Dendritic cell treated with granulocyte-macrophage colony-stimulating factor and Interleukin-4, amounts not matched to agents 40 ng/mL and 50 ng/mL, for 4 days (primary cell): Measurements from ENCODE around the gene GSG1.

ENCODE experiments used
- H3K27ac Mint-ChIP-seq: one replicate; pipeline ENCODE4 v1.8.0; 2022; ENCODE audit warnings: mild to moderate bottlenecking, mixed read lengths
- H3K27me3 Mint-ChIP-seq: one replicate; pipeline ENCODE4 v1.8.0; 2022; ENCODE audit warnings: mild to moderate bottlenecking, mixed read lengths
- H3K36me3 Mint-ChIP-seq: one replicate; pipeline ENCODE4 v1.8.0; 2022; ENCODE audit warnings: low read depth, mixed read lengths
- H3K4me1 Mint-ChIP-seq: one replicate; pipeline ENCODE4 v1.8.0; 2022; ENCODE audit warnings: low read depth, mixed read lengths
- H3K4me3 Mint-ChIP-seq: one replicate; pipeline ENCODE4 v1.8.0; 2022; ENCODE audit warnings: mild to moderate bottlenecking, moderate library complexity, mixed read lengths
- H3K9me3 Mint-ChIP-seq: one replicate; pipeline ENCODE4 v1.8.0; 2022; ENCODE audit warnings: mixed read lengths
- intact Hi-C: fragments of 100-400 bp; cut with micrococcal nuclease; formaldehyde crosslinking; loops from one replicate; pipeline ENCODE4 v1.15.0; 2022

The GSG1 gene

DNA sequence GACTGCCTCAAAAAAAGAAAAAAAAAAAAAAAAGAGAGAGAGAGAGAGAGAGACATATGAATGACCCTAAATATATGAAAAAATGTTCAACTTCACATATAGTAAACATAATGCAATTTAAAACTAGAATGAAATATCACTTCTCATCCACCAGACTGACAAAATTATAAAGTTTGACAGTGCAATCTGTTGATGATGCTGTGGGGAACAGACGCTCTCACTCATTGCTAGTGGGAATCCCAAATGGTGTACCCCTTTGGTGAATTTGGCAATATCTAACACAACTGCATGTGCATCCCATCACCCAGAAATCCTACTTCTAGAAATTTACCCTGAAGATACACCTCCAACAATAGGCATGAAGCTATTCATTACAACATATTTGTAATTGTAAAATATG, 2.3 kb upstream of the GSG1 start:
- intact Hi-C loops, result no loop called here
- H3K9me3 Mint-ChIP-seq, result no peaks in the 10 kb centered on the region
- no peak overlapping the region for H3K27ac Mint-ChIP-seq
- H3K36me3 Mint-ChIP-seq, result no peaks in the 10 kb centered on the region
- no peaks in the 10 kb centered on the region for H3K27me3 Mint-ChIP-seq
- peaks cover 35% of the 10 kb centered on the region for H3K4me1 Mint-ChIP-seq
- H3K4me3 Mint-ChIP-seq, result no peak overlapping the region

DNA sequence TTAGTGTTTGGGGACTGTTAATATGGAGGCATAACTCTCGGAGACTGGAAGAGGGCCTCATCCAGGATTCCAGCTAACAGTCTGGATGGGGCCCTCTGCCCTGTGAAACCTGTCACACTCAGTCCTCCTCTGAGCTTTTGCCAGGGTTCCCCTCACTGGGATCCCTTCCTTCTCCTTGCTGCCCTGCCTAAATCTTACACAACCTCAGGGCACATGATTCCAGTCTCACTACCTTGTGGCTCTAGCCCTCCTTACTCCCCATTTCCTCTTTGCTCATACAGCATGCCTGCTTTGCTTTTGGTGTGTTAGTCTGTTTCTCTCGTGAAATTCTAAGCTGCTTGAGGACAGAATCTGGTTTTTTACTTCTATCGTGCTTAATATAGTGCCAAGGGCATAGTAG, 942 bp upstream of the GSG1 start:
- intact Hi-C loops, result no loop called here
- Mint-ChIP-seq H3K4me3 (no peak overlapping the region), H3K9me3 (no peaks in the 10 kb centered on the region), H3K27ac (peak overlapping the region; percentile 76), H3K4me1 (peaks cover 48% of the 10 kb centered on the region), H3K36me3 (no peaks in the 10 kb centered on the region), H3K27me3 (no peaks in the 10 kb centered on the region)

DNA sequence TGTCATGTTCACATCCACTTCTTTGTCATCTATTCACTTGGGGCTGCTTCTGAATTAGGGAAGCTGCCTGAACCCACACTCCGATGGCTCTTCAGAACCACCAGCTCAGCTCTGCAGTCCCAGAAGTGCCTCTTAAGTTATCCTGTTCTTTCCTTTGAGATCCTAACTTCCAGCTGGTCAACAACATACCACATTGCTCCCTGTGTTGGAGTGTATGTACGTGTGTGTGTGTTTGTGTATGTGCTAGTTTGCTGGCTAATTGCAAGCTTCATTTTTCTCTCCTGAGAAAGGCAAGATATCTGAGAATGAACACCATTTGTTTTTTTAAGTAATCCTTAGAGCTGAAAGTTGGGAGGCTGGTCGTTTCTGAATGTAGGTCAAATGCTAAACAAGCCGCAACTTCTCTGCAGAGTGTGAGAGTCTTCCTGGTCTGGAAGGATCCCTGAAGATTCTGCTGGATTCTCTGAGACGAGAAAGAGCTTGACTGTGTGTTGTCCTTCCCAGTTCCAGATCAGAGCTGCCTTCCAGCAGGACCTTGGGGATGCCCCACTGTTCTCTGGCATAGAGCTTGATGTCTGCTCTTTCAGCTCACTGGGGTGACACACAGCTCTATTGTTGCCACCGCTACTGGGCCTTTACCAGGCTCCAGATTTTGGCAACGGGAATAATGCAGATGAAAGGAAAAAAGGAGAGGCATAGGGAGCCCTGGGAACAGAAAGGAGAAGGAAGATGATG, 839 bp downstream of the GSG1 start:
- H3K36me3 Mint-ChIP-seq, result no peaks in the 10 kb centered on the region

DNA sequence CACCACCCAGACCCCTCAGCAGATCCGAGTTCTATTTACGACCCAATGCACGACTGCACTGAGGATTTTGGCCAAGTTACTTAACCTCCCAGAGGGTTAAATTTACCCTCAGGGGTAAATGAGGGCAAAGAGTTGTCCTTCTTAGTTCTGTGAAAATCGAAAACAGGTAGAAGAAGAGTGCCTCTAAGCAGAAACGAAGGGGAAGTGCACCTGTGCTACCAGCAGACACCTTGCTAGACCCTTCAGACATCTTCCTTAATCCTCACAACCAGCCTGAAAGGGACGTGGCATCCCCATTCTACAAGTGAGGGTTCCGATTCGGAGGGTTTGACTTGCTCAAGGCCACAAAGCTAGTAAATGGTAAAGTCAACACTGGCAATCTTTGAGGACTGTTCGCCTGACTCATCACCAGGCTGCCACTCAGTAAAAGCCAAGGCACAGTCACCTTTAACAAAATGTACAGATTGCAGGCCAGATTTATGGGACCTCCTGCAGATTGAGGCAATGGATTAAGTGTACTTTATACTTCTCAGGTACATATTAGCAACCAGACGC, 1.6 kb downstream of the GSG1 start:
- Mint-ChIP-seq H3K27ac (peak overlapping the region; percentile 94), H3K4me3 (peak overlapping the region; percentile 78), H3K9me3 (no peaks in the 10 kb centered on the region), H3K27me3 (no peaks in the 10 kb centered on the region), H3K36me3 (no peaks in the 10 kb centered on the region), H3K4me1 (peaks cover 70% of the 10 kb centered on the region)
- intact Hi-C loops, result no loop called here

More for the DNA sequence above, 839 bp downstream of the GSG1 start:
- Mint-ChIP-seq H3K9me3 (no peaks in the 10 kb centered on the region), H3K4me3 (peak overlapping the region; percentile 5), H3K27ac (peak overlapping the region; percentile 94), H3K27me3 (no peaks in the 10 kb centered on the region), H3K4me1 (peaks cover 64% of the 10 kb centered on the region)
- intact Hi-C loops, result no loop called here

DNA sequence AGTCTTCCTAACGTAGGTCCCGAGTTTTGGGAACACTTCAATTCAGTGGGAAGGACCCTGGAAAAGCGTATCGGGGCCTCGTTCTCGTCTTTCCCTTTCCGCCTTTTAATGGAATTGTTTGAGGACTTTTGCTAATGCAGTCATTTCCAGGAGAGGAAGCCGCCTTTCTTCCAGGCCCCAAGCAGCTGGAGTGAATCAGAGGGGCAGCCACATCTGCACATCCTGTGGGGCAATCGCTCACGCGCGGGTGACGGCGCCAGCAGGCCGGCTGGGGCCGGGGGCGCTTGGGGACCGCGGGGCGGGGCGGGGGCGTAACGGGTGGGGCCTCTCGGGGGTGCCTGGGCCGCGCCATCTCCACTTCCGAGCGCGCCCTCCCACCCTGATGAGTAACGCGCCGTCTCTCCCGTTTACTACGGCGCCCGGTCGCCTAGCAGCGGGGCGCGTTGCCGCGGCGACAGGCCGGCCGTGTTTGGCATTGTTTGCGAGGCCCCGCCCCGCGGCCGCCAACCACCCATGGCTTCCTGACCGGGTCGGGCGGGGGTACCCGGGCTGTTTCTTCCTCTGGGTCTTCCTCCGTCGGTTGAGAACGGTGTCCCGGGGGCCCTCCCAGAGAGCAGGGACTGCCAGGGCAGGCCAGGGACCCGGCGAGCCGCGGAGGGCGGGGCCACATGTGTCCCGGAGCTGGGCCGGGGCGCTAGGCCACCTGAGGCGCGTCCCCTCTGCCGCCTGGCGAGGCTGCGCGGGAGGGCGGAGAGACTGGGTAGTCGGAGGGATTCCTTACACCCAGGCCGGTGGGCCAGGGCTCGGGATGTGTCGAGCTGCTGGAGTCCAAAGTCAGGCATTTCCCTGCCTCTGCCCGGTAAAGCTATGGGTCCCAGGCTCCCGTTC, 2.3 kb downstream of the GSG1 start:
- intact Hi-C loops, result no loop called here
- peaks cover 74% of the 10 kb centered on the region for H3K4me1 Mint-ChIP-seq
- no peaks in the 10 kb centered on the region for H3K36me3 Mint-ChIP-seq
- no peaks in the 10 kb centered on the region for H3K27me3 Mint-ChIP-seq
- peak overlapping the region; percentile 78 for H3K4me3 Mint-ChIP-seq
- H3K9me3 Mint-ChIP-seq, result no peaks in the 10 kb centered on the region
- peak overlapping the region; percentile 94 for H3K27ac Mint-ChIP-seq

DNA sequence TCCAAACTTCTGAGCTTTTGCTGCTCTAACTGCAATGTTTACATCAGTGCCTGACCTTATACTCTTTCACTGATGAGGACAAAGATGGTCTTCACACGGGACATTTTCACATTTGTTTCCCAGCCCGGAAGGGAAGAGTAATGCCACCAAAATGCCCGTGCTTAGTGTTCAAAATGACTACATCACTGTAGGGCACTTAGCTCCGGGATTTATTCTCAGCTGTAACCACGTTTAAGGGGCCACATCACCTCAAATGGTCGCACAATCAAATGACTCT, 2.9 kb downstream of the GSG1 start:
- H3K36me3 Mint-ChIP-seq, result no peaks in the 10 kb centered on the region
- H3K27ac Mint-ChIP-seq, result peak overlapping the region; percentile 94
- H3K4me1 Mint-ChIP-seq, result peaks cover 78% of the 10 kb centered on the region
- no peaks in the 10 kb centered on the region for H3K27me3 Mint-ChIP-seq
- no peaks in the 10 kb centered on the region for H3K9me3 Mint-ChIP-seq
- intact Hi-C loops, result no loop called here
- H3K4me3 Mint-ChIP-seq, result peak overlapping the region; percentile 78

DNA sequence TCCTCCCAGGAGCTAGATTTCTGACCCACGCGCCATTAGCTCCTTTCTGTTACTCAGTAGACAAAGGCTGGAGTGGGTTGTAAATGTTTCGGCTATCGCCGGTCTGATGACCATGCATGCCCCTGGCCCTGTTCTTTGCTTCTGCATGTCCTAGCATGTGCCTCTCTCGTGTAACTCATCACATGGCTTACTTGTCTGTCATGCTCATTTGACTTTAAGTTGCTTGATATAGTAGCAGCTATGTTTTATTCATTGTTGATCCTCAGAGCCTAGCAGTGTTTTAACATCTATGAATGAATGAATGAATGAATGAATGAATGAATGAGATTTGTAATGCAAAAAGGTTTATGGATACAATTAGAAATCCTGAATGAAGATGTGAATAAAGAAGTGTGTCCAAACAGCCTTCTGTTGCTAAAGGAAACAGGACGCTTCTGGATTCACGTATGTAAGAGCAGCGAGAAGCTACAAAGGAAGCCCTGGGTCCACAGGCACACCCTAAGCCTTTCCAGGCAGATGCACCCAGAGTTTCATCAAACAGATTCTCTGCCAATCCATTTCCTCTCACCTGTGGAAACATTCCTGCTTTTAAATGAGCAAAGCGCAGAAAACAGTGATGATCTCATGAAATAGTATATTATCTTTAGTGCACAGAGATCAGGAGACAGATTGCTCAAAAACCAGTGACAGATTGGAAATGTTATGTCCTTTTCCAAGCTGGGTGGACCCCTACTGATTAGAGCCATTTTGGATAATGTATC, 3.4 kb downstream of the GSG1 start:
- Mint-ChIP-seq H3K27me3 (no peaks in the 10 kb centered on the region), H3K27ac (peak overlapping the region; percentile 94), H3K9me3 (no peaks in the 10 kb centered on the region), H3K36me3 (no peaks in the 10 kb centered on the region), H3K4me1 (peaks cover 83% of the 10 kb centered on the region), H3K4me3 (no peak overlapping the region)
- intact Hi-C loops, result loop anchor here (1.0 to 10.0 kb wide), 3 partner anchors 55 to 375 kb away; partner anchors contain the start of genes EMP1 and FAM234B

DNA sequence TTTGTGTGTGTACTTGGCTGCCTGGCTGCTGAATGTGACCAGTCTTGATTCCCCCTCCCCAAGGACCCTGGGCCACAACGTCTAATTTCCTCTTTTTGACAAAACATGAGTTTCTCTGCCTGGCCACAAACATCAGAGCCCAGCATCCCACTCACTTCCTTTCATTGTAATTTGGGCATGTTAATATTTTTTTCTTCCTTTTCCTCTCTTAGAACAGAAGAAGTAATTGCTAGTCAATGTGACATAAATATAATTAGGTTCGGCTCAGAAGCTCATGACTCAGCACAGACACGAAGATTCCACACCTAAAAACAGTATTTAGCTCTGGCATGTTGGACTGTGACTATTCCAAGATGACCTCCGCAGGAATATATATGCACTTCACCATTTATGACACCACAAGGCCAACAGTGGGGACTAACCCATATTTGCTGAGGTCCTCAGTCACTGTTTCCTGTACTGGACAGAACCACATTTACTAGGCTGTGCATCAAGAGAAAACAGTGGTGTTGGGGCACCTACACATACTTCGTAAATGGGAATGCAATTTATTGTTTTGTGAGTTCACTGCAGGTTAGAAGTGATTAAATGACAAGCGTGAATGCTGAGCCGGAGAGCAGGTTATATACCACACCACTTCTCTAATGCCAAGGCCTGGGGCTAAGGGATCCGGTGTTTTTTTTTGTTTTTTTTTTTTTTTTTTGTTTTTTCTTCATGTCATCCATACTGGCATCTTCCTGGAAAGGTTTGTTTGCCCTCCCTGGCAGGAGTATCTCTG, 4.2 kb downstream of the GSG1 start:
- Mint-ChIP-seq H3K27me3 (no peaks in the 10 kb centered on the region), H3K36me3 (no peaks in the 10 kb centered on the region), H3K27ac (peak overlapping the region; percentile 94), H3K4me1 (peaks cover 84% of the 10 kb centered on the region), H3K4me3 (peak overlapping the region; percentile 13), H3K9me3 (no peaks in the 10 kb centered on the region)
- intact Hi-C loops, result loop anchor here (1.0 to 10.0 kb wide), 3 partner anchors 54 to 374 kb away; partner anchors contain the start of genes EMP1 and FAM234B

DNA sequence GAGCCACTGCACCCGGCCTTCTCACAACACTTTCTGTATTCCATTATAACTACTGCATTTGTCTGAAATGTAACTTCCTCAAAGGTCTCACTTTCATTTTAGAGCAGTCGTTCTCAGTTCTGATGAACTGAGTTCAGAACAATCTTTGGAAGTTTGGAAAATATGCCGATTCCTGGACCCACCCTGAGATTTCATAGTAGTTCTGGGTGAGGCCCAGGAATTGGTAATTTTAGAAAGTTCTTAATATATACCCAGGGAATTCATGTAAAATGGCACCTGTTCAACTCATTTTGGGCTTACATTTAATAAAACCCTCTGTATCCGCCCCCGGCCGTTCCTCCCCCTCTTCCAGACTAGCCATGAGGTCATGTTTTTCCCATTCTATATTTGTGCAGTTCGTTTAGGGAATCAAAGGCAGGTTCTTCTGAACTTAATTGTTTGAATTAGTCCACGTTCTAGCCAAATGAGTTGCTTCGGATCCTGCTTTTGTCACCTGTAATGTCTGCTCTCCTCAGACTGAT, 5.9 kb downstream of the GSG1 start:
- no peaks in the 10 kb centered on the region for H3K27me3 Mint-ChIP-seq
- peaks cover 85% of the 10 kb centered on the region for H3K4me1 Mint-ChIP-seq
- peak overlapping the region; percentile 69 for H3K4me3 Mint-ChIP-seq
- intact Hi-C loops, result loop anchor here (1.0 to 10.0 kb wide), 3 partner anchors 53 to 373 kb away; partner anchors contain the start of gene FAM234B
- H3K27ac Mint-ChIP-seq, result peak overlapping the region; percentile 94
- no peaks in the 10 kb centered on the region for H3K36me3 Mint-ChIP-seq
- no peaks in the 10 kb centered on the region for H3K9me3 Mint-ChIP-seq

DNA sequence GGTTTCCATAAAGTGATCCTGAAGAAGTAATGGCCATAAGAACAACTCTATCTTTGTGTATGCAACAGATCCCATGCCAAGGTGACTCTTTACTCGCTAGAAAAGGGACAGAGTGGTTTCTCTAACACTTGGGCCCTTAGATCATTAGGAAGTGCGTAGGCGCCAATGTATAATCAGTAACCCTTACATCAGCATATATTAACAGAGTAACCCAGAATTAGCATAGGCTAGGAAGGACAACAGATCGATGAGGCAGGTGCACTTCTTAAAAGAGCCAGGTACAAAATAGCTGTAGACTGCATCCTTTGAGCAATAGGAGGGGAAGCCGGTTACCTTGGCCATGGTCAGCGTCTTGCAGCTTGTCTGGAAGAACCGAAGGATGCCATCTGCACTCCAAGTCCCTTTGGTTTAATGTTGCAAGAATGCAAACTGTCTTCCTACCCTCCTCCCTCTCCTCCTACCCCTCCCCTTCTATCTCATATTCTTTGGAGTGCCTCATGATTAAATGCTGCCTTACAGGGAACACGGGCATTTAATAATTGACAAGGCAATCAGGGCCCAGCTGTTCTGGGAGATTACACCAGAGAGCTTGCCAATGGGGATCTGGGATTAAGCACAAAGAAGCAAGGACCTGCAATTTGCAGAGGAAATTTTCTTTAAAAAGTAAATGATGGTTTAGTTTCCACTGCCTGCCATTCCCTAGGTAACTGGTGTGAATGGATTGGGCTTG, 8.0 kb downstream of the GSG1 start:
- Mint-ChIP-seq H3K4me1 (peaks cover 83% of the 10 kb centered on the region), H3K9me3 (no peaks in the 10 kb centered on the region), H3K36me3 (no peaks in the 10 kb centered on the region), H3K27ac (peak overlapping the region; percentile 90), H3K27me3 (no peaks in the 10 kb centered on the region), H3K4me3 (no peak overlapping the region)
- intact Hi-C loops, result loop anchor here (2.0 to 10.0 kb wide), 3 partner anchors 51 to 371 kb away; partner anchors contain the start of genes FAM234B and HEBP1

DNA sequence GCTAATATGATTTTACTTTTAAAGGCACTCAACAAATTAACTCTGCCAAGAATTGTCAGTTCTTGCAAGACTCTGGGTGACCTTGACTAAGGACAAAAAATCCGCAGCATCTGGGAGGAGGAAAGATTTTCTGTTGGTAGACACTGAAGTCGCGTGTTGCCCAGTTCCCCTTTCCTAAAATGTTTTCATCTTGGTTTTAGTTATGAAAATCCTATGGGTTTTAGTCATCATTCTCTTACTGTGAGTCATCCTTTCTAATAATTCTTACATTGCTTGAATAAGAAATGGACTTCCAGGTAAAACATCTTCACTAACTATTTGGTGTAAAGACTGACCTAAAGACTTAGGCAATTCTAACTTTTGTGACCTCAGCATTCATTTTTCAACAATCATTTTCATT, 9.1 kb downstream of the GSG1 start:
- Mint-ChIP-seq H3K27me3 (no peaks in the 10 kb centered on the region), H3K4me1 (peaks cover 82% of the 10 kb centered on the region), H3K4me3 (no peak overlapping the region), H3K27ac (peak overlapping the region; percentile 90), H3K36me3 (no peaks in the 10 kb centered on the region), H3K9me3 (no peaks in the 10 kb centered on the region)
- intact Hi-C loops, result loop anchor here (2.0 to 10.0 kb wide), 3 partner anchors 50 to 370 kb away; partner anchors contain the start of genes FAM234B and HEBP1

DNA sequence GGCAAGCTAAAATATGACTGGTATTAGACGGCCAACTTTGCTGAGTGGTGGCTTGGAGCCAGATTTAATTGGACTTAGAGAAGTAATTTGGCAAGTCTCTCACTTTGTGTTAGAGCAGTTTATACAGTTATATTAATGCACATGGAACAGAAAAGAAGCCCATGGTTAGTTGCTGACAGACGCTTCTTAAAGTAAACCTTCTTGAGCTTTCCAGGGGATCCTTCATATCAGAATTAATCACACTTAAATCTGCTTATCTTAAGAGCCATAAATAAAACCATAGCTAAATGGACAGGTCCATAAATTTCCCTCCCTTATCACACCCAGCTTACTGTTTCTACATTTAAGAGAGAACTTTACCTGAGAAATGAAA, 9.6 kb downstream of the GSG1 start:
- intact Hi-C loops, result loop anchor here (2.0 to 10.0 kb wide), 3 partner anchors 49 to 369 kb away; partner anchors contain the start of genes FAM234B and HEBP1
- Mint-ChIP-seq H3K4me1 (peaks cover 76% of the 10 kb centered on the region), H3K9me3 (no peaks in the 10 kb centered on the region)

More for the DNA sequence above, 9.6 kb downstream of the GSG1 start:
- Mint-ChIP-seq H3K36me3 (no peaks in the 10 kb centered on the region), H3K4me3 (no peak overlapping the region), H3K27ac (peak overlapping the region; percentile 90), H3K27me3 (no peaks in the 10 kb centered on the region)
